ENCODE measurements around the gene GRM4.
"Not testable (repeated sequence)": the region's sequence is repeated elsewhere in the genome, so short reads cannot be mapped to it uniquely, and the experiment has no call there.

Gene GRM4

DNA sequence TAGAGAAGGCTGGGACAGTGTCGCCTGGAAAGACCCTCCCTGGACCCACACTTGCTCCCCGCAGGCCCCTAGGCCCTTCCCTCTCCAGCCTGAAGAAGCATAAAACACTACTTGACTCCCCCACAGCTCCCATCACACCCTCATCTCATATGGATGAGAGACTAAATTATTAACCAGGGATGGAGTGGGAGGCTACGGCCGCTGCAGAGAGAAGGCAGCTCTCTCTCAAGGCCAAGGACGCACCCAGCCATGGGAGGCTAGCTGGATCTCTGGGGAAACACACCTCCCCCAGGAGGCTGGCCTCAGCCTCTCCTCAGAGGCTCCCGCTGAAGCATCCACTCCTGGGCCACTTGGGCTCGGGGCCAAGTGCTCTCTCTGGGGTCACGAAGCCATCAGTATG, 102.5 kb downstream of the GRM4 start:
- no peaks in the 10 kb centered on the region for H3K9me2 ChIP-seq (replicated peaks; ENCODE audit: insufficient read depth, low read length)
- H3K36me3 ChIP-seq (ENCODE audit: low read length), result no peaks in the 10 kb centered on the region
- no peak overlapping the region for H3K4me3 ChIP-seq (ENCODE audit: insufficient read depth, low read length, poor library complexity, severe bottlenecking)
- H3K27me3 ChIP-seq (ENCODE audit: low read length), result no peaks in the 10 kb centered on the region
- H2AFZ ChIP-seq (ENCODE audit: low read depth, low read length, severe bottlenecking), result no peak overlapping the region
- TF ChIP-seq, protein P1, sequence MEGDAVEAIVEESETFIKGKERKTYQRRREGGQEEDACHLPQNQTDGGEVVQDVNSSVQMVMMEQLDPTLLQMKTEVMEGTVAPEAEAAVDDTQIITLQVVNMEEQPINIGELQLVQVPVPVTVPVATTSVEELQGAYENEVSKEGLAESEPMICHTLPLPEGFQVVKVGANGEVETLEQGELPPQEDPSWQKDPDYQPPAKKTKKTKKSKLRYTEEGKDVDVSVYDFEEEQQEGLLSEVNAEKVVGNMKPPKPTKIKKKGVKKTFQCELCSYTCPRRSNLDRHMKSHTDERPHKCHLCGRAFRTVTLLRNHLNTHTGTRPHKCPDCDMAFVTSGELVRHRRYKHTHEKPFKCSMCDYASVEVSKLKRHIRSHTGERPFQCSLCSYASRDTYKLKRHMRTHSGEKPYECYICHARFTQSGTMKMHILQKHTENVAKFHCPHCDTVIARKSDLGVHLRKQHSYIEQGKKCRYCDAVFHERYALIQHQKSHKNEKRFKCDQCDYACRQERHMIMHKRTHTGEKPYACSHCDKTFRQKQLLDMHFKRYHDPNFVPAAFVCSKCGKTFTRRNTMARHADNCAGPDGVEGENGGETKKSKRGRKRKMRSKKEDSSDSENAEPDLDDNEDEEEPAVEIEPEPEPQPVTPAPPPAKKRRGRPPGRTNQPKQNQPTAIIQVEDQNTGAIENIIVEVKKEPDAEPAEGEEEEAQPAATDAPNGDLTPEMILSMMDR (IDR thresholded peaks at IDR 0.05; ENCODE audit: insufficient read depth, low read length, poor library complexity, severe bottlenecking), result no peak
- no peak for TF ChIP-seq EZH2phosphoT487 (conservative IDR thresholded peaks at IDR 0.05; ENCODE audit: low read length)
- H4K20me1 ChIP-seq (ENCODE audit: low read depth, low read length), result no peaks in the 10 kb centered on the region
- no peak overlapping the region for H3K9ac ChIP-seq (ENCODE audit: low read length)
- H3F3A ChIP-seq (ENCODE audit: insufficient read depth), result no peaks in the 10 kb centered on the region
- no peak overlapping the region for H3K4me2 ChIP-seq (ENCODE audit: low read depth, low read length, poor library complexity, severe bottlenecking)
- H3K79me2 ChIP-seq (ENCODE audit: insufficient read depth, low read length), result no peaks in the 10 kb centered on the region
- H3K9me3 ChIP-seq (ENCODE audit: insufficient read depth, low read length), result no peaks in the 10 kb centered on the region
- H3K27ac ChIP-seq (ENCODE audit: low read depth, low read length), result no peak overlapping the region

DNA sequence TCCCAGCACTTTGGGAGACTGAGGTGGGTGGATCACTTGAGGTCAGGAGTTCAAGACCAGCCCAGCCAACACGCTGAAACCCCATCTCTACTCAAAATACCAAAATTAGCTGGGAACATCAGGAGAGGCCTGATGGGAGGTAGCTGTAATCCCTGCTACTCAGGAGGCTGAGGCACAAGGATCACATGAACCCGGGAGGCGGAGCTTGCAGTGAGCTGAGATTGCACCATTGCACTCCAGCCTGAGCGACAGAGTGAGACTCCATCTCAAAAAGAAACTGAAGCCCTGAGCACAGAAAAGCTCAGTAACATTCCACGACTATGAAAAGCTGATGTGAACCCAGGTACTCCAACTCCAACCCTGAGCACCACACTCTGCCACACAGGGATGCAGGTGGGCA, 103.9 kb downstream of the GRM4 start:
- H3K9me3 ChIP-seq (ENCODE audit: insufficient read depth, low read length); H3K79me2 ChIP-seq (ENCODE audit: insufficient read depth, low read length); H3K27ac ChIP-seq (ENCODE audit: low read depth, low read length); H3K4me3 ChIP-seq (ENCODE audit: insufficient read depth, low read length, poor library complexity, severe bottlenecking); H3K4me2 ChIP-seq (ENCODE audit: low read depth, low read length, poor library complexity, severe bottlenecking); H3K27me3 ChIP-seq (ENCODE audit: low read length); H2AFZ ChIP-seq (ENCODE audit: low read depth, low read length, severe bottlenecking); H3K9ac ChIP-seq (ENCODE audit: low read length); H3K9me2 ChIP-seq (replicated peaks; ENCODE audit: insufficient read depth, low read length); H4K20me1 ChIP-seq (ENCODE audit: low read depth, low read length); H3F3A ChIP-seq (ENCODE audit: insufficient read depth); H3K36me3 ChIP-seq (ENCODE audit: low read length): not testable (repeated sequence)

DNA sequence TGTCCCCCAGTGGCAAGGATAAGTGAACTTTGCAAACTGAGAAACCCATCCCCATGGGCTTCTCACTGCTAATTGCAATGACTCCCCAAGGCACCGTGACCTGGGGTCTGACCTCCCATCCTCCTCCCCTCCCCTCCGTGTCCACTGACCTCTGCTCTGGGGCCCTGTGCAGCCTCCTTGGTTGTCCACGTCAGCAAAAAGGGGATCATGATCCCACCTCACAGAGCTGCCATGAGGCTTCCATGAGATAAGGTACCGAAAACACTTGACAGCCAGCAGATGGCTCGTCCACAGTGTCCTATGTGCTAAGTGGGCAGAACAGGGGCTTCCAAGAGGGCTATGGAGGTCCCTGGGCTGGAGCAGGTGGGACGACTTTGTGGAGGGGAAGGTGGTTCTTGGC, 104.5 kb downstream of the GRM4 start:
- Histone ChIP-seq H3K9me3 (ENCODE audit: insufficient read depth, low read length) (no peaks in the 10 kb centered on the region), H2AFZ (ENCODE audit: low read depth, low read length, severe bottlenecking) (no peak overlapping the region), H3K4me3 (ENCODE audit: insufficient read depth, low read length, poor library complexity, severe bottlenecking) (no peak overlapping the region), H3K27me3 (ENCODE audit: low read length) (no peaks in the 10 kb centered on the region), H3K4me2 (ENCODE audit: low read depth, low read length, poor library complexity, severe bottlenecking) (no peak overlapping the region), H3K79me2 (ENCODE audit: insufficient read depth, low read length) (no peaks in the 10 kb centered on the region), H3F3A (ENCODE audit: insufficient read depth) (no peaks in the 10 kb centered on the region), H4K20me1 (ENCODE audit: low read depth, low read length) (no peaks in the 10 kb centered on the region), H3K9me2 (replicated peaks; ENCODE audit: insufficient read depth, low read length) (no peaks in the 10 kb centered on the region), H3K27ac (ENCODE audit: low read depth, low read length) (no peak overlapping the region), H3K36me3 (ENCODE audit: low read length) (no peaks in the 10 kb centered on the region), H3K9ac (ENCODE audit: low read length) (no peak overlapping the region)
- TF ChIP-seq, protein P1 (IDR thresholded peaks at IDR 0.05; ENCODE audit: insufficient read depth, low read length, poor library complexity, severe bottlenecking), result no peak
- no peak for TF ChIP-seq EZH2phosphoT487 (conservative IDR thresholded peaks at IDR 0.05; ENCODE audit: low read length)

DNA sequence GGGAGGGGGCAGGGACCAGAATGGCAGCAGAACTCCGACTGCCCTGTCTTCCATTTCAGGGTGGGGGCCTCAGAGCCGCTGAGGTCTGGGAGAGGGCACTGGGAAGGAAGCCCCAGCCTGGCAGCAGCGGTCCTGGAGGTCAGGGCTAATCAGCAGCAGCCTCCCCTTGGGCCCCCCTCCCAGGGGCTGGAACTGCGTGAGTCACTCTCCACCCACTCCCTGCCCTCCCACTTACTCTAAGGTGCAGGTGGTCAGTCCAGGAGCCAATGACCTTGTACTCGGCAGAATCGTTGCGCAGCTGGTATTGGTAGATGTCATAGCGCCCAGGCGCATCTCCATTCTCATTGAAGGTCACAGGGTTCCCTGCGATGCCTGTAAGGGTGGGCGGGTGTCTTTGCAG, 105.9 kb downstream of the GRM4 start:
- Histone ChIP-seq H4K20me1 (ENCODE audit: low read depth, low read length) (no peaks in the 10 kb centered on the region), H3K4me3 (ENCODE audit: insufficient read depth, low read length, poor library complexity, severe bottlenecking) (no peak overlapping the region), H3K4me2 (ENCODE audit: low read depth, low read length, poor library complexity, severe bottlenecking) (no peak overlapping the region), H3K9ac (ENCODE audit: low read length) (no peak overlapping the region), H3F3A (ENCODE audit: insufficient read depth) (no peaks in the 10 kb centered on the region), H3K9me2 (replicated peaks; ENCODE audit: insufficient read depth, low read length) (no peaks in the 10 kb centered on the region), H3K36me3 (ENCODE audit: low read length) (no peaks in the 10 kb centered on the region), H2AFZ (ENCODE audit: low read depth, low read length, severe bottlenecking) (no peak overlapping the region), H3K27me3 (ENCODE audit: low read length) (no peaks in the 10 kb centered on the region), H3K79me2 (ENCODE audit: insufficient read depth, low read length) (no peaks in the 10 kb centered on the region), H3K9me3 (ENCODE audit: insufficient read depth, low read length) (no peaks in the 10 kb centered on the region), H3K27ac (ENCODE audit: low read depth, low read length) (no peak overlapping the region)
- no peak for TF ChIP-seq EZH2phosphoT487 (conservative IDR thresholded peaks at IDR 0.05; ENCODE audit: low read length)
- TF ChIP-seq, protein P1 (IDR thresholded peaks at IDR 0.05; ENCODE audit: insufficient read depth, low read length, poor library complexity, severe bottlenecking), result no peak

Measured in SU-DHL-6 (cell line).